Nephron (organoid): ENCODE measurements around the gene FAT3.

ENCODE experiments used
- H3K27ac Mint-ChIP-seq, 3 experiments: 2 replicates each; pipeline ENCODE4 v1.8.0; 2020; ENCODE audit warnings: mixed read lengths in 3 of 3, mild to moderate bottlenecking in 2 of 3, moderate library complexity in 1 of 3
- H3K27me3 Mint-ChIP-seq: 2 replicates; pipeline ENCODE4 v1.8.0; 2021; ENCODE audit warnings: low read depth, mild to moderate bottlenecking, moderate library complexity, mixed read lengths
- H3K36me3 Mint-ChIP-seq: 2 replicates; pipeline ENCODE4 v1.8.0; 2020; ENCODE audit warnings: low read depth, mixed read lengths
- H3K4me1 Mint-ChIP-seq: 2 replicates; pipeline ENCODE4 v1.8.0; 2020; ENCODE audit warnings: mixed read lengths
- H3K4me3 Mint-ChIP-seq, 3 experiments: 2 replicates each; pipeline ENCODE4 v1.8.0; 2020; ENCODE audit warnings: mild to moderate bottlenecking in 3 of 3, mixed read lengths in 3 of 3, moderate library complexity in 2 of 3
- H3K9me3 Mint-ChIP-seq: 2 replicates; pipeline ENCODE4 v1.8.0; 2020; ENCODE audit warnings: mixed read lengths
- CTCF ChIP-seq, 3 experiments: fragments of 200-600 bp; sonication (generic); IDR thresholded peaks; one replicate each; pipeline ENCODE4 v1.5.0; 2021; ENCODE audit warnings: antibody characterized with exemption in 3 of 3; ENCODE audit not compliant: unreplicated experiment in 3 of 3

The FAT3 gene

DNA sequence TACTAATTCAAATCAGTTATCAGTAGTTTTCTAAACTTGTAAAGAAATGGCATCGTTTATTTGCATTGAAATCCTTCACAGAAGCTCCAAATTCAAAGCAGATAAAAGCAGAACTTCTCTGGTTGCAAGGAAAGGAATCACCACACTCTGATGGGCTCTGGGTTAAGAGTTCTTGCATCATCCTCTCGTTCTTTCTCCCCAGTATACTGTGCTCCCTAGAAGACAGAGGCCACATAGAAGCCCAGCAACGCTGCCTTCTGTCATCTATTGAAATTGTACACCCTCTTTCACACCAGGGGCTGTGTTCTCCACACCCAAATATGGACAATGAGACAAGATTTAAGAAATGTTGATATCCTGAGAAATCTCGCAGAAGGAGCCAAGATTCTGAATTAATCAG, 29.3 kb downstream of the FAT3 start:
- H3K4me1 Mint-ChIP-seq = peaks cover 55% of the 10 kb centered on the region
- H3K9me3 Mint-ChIP-seq = no peaks in the 10 kb centered on the region
- no peaks in the 10 kb centered on the region for H3K36me3 Mint-ChIP-seq
- peak overlapping the region; percentile 41 to 86 (median 78) for H3K27ac Mint-ChIP-seq
- no peaks in the 10 kb centered on the region for H3K27me3 Mint-ChIP-seq
- no peak for TF ChIP-seq CTCF (IDR thresholded peaks at IDR 0.05; ENCODE audit: unreplicated experiment in 3 of 3)
- H3K4me3 Mint-ChIP-seq = peak overlapping the region in 1 of 3 experiments; percentile 47

GRCh38 chr11:92257536-92257935, 32.9 kb downstream of the FAT3 start:
- Mint-ChIP-seq H3K4me1 (peaks cover 68% of the 10 kb centered on the region), H3K36me3 (no peaks in the 10 kb centered on the region), H3K27me3 (peaks cover 4% of the 10 kb centered on the region), H3K4me3 (no peak overlapping the region), H3K9me3 (no peaks in the 10 kb centered on the region), H3K27ac (no peak overlapping the region)
- TF ChIP-seq CTCF (IDR thresholded peaks at IDR 0.05; ENCODE audit: unreplicated experiment in 3 of 3) = no peak

GRCh38 chr11:92259861-92260260, 35.2 kb downstream of the FAT3 start:
- no peaks in the 10 kb centered on the region for H3K36me3 Mint-ChIP-seq
- H3K4me1 Mint-ChIP-seq = peaks cover 49% of the 10 kb centered on the region
- no peak for TF ChIP-seq CTCF (IDR thresholded peaks at IDR 0.05; ENCODE audit: unreplicated experiment in 3 of 3)
- no peaks in the 10 kb centered on the region for H3K9me3 Mint-ChIP-seq
- H3K27me3 Mint-ChIP-seq = peaks cover 4% of the 10 kb centered on the region
- peak overlapping the region; percentile 76 to 85 (median 79) for H3K27ac Mint-ChIP-seq
- peak overlapping the region in 2 of 3 experiments; percentile 60 to 67 for H3K4me3 Mint-ChIP-seq

- Mint-ChIP-seq H3K9me3 (no peaks in the 10 kb centered on the region), H3K4me1 (peaks cover 34% of the 10 kb centered on the region), H3K27ac (no peak overlapping the region), H3K27me3 (peaks cover 4% of the 10 kb centered on the region), H3K36me3 (no peaks in the 10 kb centered on the region), H3K4me3 (no peak overlapping the region)
- TF ChIP-seq CTCF (IDR thresholded peaks at IDR 0.05; ENCODE audit: unreplicated experiment in 3 of 3) = no peak
Observed at GRCh38 chr11:92264350-92264749, 39.7 kb downstream of the FAT3 start.

GRCh38 chr11:92266806-92267205, 42.2 kb downstream of the FAT3 start:
- TF ChIP-seq CTCF (IDR thresholded peaks at IDR 0.05; ENCODE audit: unreplicated experiment in 3 of 3) = no peak
- Mint-ChIP-seq H3K4me3 (no peak overlapping the region), H3K4me1 (peaks cover 22% of the 10 kb centered on the region)

DNA sequence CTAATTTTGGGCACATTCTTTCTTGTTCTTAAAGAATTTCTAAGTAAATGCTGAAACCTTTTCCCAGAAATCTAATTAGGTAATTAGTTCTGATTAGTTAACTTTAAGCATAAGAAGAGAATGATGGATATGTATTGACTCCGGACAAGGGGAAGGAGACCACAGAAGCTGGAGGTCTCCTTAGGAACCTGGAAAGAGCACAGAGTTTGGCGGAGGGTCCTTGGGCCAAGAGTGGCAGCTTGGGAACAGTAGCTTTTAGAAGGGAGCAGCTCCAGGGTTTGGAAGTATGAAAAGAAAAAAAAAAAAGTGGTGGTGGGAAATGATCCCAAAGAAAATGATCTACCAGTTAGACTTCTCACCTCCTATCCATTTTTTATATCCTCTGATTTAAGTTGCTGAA, 42.7 kb downstream of the FAT3 start:
- Mint-ChIP-seq H3K36me3 (no peaks in the 10 kb centered on the region), H3K4me3 (no peak overlapping the region), H3K9me3 (no peaks in the 10 kb centered on the region), H3K27ac (peak overlapping the region in 1 of 3 experiments; percentile 33), H3K27me3 (no peaks in the 10 kb centered on the region), H3K4me1 (peaks cover 18% of the 10 kb centered on the region)
- no peak for TF ChIP-seq CTCF (IDR thresholded peaks at IDR 0.05; ENCODE audit: unreplicated experiment in 3 of 3)

More at GRCh38 chr11:92266806-92267205, 42.2 kb downstream of the FAT3 start:
- Mint-ChIP-seq H3K27me3 (no peaks in the 10 kb centered on the region), H3K27ac (no peak overlapping the region), H3K36me3 (no peaks in the 10 kb centered on the region), H3K9me3 (no peaks in the 10 kb centered on the region)
